ENCODE results near the gene PCIF1. TPM values are rescaled to one million over a fixed set of nuclear protein-coding genes. Genes with fewer than 3 reads are reported as not detected.

Gene PCIF1
- total and polyA plus RNA-seq, 9 of the 15 experiments (the other 6 are each of a cell fraction or from before 2014, with no cell fraction given), result 5.8 to 29.4 (median 11.3) TPM

GRCh38 chr20:45937765-45938164 lies 3.3 kb downstream of the PCIF1 start:
- H3K27me3 ChIP-seq (ENCODE audit: control insufficient read depth in 2 of 2, insufficient read depth in 2 of 2, low read length in 2 of 2), result no peaks in the 10 kb centered on the region
- WGBS (ENCODE audit: insufficient coverage, low coverage, missing lambda C conversion rate), result 49% methylated on average over 2 of the region's 2 CpGs
- peaks cover 12 to 26% of the 10 kb centered on the region in 2 experiments; a peak in 4 of 5 replicates for H3K4me1 ChIP-seq (replicated peaks in 1 of 2; ENCODE audit: control insufficient read depth in 2 of 2, insufficient read depth in 2 of 2, low read length in 2 of 2)
- ChIA-PET CTCF (ENCODE audit: low intra/inter-chr PET ratio) (no interaction called here), POLR2A (interaction anchor here (1.1 to 3.4 kb wide), 3 partner anchors 14 to 27 kb away, joined by 3 to 12 read pairs (median 4); no protein-coding TSS in a partner anchor)
- no peak for FAIRE-seq
- H3K9me1 ChIP-seq (ENCODE audit: control insufficient read depth, insufficient read depth, low read length), result no peaks in the 10 kb centered on the region
- peak in 1 of 4 experiments; percentile 14 for DNase-seq (ENCODE audit: extremely low read depth in 1 of 4, low spot score in 3 of 4)
- intact Hi-C loops (cut with micrococcal nuclease) (loop anchor here (10.0 kb wide), 1 partner anchor 143 kb away; the partner anchor contains the start of genes DNTTIP1 and WFDC3), in situ Hi-C loops (cut with MboI) (no loop called here)
- no TSS peak for BruUV-seq (replicated peaks)
- H4K20me1 ChIP-seq (replicated peaks; ENCODE audit: control insufficient read depth, insufficient read depth, low read length), result peaks cover 27% of the 10 kb centered on the region
- no peak for ATAC-seq
- no peak overlapping the region for H2AFZ ChIP-seq (ENCODE audit: low read depth, low read length)
- H3K79me2 ChIP-seq (ENCODE audit: control insufficient read depth, insufficient read depth, low read length), result peaks cover 21% of the 10 kb centered on the region
- H3K4me2 ChIP-seq (ENCODE audit: insufficient read depth, low read length), result no peak overlapping the region
- peaks cover 48% of the 10 kb centered on the region for H3K36me3 ChIP-seq (ENCODE audit: control insufficient read depth, insufficient read depth, low read length)
- H3K9me3 ChIP-seq (replicated peaks; ENCODE audit: control insufficient read depth, insufficient read depth, low read depth, low read length), result no peaks in the 10 kb centered on the region
- H3K27ac ChIP-seq (ENCODE audit: extremely low read depth, low read depth, low read length), result no peak overlapping the region
- TF ChIP-seq ATF3 (IDR thresholded peaks at IDR 0.05) (peak; percentile 81), ATF3 (CRISPR knock-in tag; conservative IDR thresholded peaks at IDR 0.05) (no peak), NFE2 (IDR thresholded peaks at IDR 0.05; ENCODE audit: low read depth) (peak; percentile 39; the same call in 1 of the 2 replicates), ATF1 (CRISPR knock-in tag; IDR thresholded peaks at IDR 0.05) (no peak), ATF1 (tag; IDR thresholded peaks at IDR 0.05) (peak; percentile 31; the same call in 1 of the 2 replicates), PURB (CRISPR knock-in tag; IDR thresholded peaks at IDR 0.05; ENCODE audit: low read depth) (no peak), KDM1A (IDR thresholded peaks at IDR 0.05) (peak; percentile 71 to 85; a peak in 3 of 4 replicates), JUND (IDR thresholded peaks at IDR 0.05; ENCODE audit: borderline replicate concordance, low read depth, low read length) (no peak), JUND (tag; IDR thresholded peaks at IDR 0.05; ENCODE audit: borderline replicate concordance, low read depth, low read length) (peak; percentile 60; the same call in 2 of the 3 replicates), ATF7 (IDR thresholded peaks at IDR 0.05) (peak; percentile 89), EZH2 (IDR thresholded peaks at IDR 0.05; ENCODE audit: borderline replicate concordance, low read depth, low read length) (no peak), RCOR1 (IDR thresholded peaks at IDR 0.05; ENCODE audit: borderline replicate concordance in 1 of 2, low read depth in 2 of 2, low read length in 2 of 2) (0 out of 4 replicates have a peak, but pooled peaks of 1 of the 2 experiments have one; percentile 70), SMAD4 (CRISPR knock-in tag; conservative IDR thresholded peaks at IDR 0.05) (no peak), ARHGAP35 (IDR thresholded peaks at IDR 0.05; ENCODE audit: partially characterized antibody) (no peak)
- H3K4me3 ChIP-seq, result no peak overlapping the region
- no peak overlapping the region for H3K9ac ChIP-seq (ENCODE audit: insufficient read depth in 1 of 2, low read depth in 2 of 2, low read length in 2 of 2)

Data from K562 (cell line).